HEK293 (cell line): Measurements from ENCODE around the gene OR51E1.

ENCODE experiments used
- CTCF ChIA-PET: fragments of 350-600 bp; formaldehyde crosslinking; extraction: SDS; loops from one replicate; lab custom pipeline; 2021; ENCODE audit warnings: antibody characterized with exemption; lab: Yijun Ruan, JAX
- POLR2A ChIA-PET: fragments of 300-600 bp; formaldehyde crosslinking; extraction: SDS; loops from one replicate; lab custom pipeline; 2020; ENCODE audit warnings: antibody characterized with exemption, inconsistent platforms; lab: Yijun Ruan, JAX
- H3K27ac ChIP-seq: fragments of 200-500 bp; sonication (Bioruptor generic); 2 replicates; pipeline ENCODE4 v1.5.1; 2014; ENCODE audit warnings: low read depth, low read length, control low read depth, inconsistent platforms; ENCODE audit errors: extremely low read depth
- H3K36me3 ChIP-seq, 2 experiments: fragments of 200-500 bp in 1 of 2; sonication (Bioruptor generic) in 1 of 2; 1 replicate in 1 of 2; 2 replicates in 1 of 2; pipeline ENCODE4 v1.5.1; 2014 to 2017; ENCODE audit warnings: inconsistent platforms in 2 of 2, low read length in 2 of 2; ENCODE audit not compliant: control insufficient read depth in 2 of 2, insufficient read depth in 1 of 2
- H3K4me1 ChIP-seq: fragments of 200-500 bp; sonication (Bioruptor generic); 2 replicates; pipeline ENCODE4 v1.5.1; 2014; ENCODE audit warnings: mild to moderate bottlenecking, low read length, inconsistent platforms; ENCODE audit not compliant: control insufficient read depth, insufficient read depth
- H3K4me3 ChIP-seq: 2 replicates; pipeline ENCODE4 v1.5.1; 2011; ENCODE audit warnings: low read depth, mild to moderate bottlenecking, control low read depth, low read length, moderate library complexity
- H3K9me3 ChIP-seq: fragments of 200-500 bp; sonication (Bioruptor generic); 2 replicates; pipeline ENCODE4 v1.5.1; 2014; ENCODE audit warnings: low read depth, low read length, inconsistent platforms; ENCODE audit not compliant: control insufficient read depth, insufficient read depth
- CTCF ChIP-seq: fragments of 450-650 bp; formaldehyde crosslinking; IDR thresholded peaks from 2 replicates; pipeline ENCODE4 v1.5.1; 2016; ENCODE audit warnings: missing biosample characterization, missing genetic modification characterization
- GLIS1 ChIP-seq: fragments of 450-650 bp; formaldehyde crosslinking; IDR thresholded peaks from 2 replicates; pipeline ENCODE4 v1.5.1; 2016; ENCODE audit warnings: missing biosample characterization, missing genetic modification characterization
- HOXD13 ChIP-seq: sonication (generic); formaldehyde crosslinking; IDR thresholded peaks from 2 replicates; pipeline ENCODE4 v1.8.0; 2022; ENCODE audit warnings: missing genetic modification reagents, borderline replicate concordance
- MZF1 ChIP-seq: fragments of 450-650 bp; formaldehyde crosslinking; IDR thresholded peaks from 2 replicates; pipeline ENCODE4 v1.5.1; 2017; ENCODE audit warnings: missing biosample characterization, missing genetic modification characterization, borderline replicate concordance
- PATZ1 ChIP-seq: fragments of 450-650 bp; formaldehyde crosslinking; IDR thresholded peaks from 2 replicates; pipeline ENCODE4 v1.5.1; 2016; ENCODE audit warnings: missing biosample characterization, missing genetic modification characterization
- PRDM6 ChIP-seq: fragments of 450-650 bp; formaldehyde crosslinking; IDR thresholded peaks from 2 replicates; pipeline ENCODE4 v1.5.1; 2017; ENCODE audit warnings: missing biosample characterization, missing genetic modification characterization
- SP2 ChIP-seq: fragments of 450-650 bp; formaldehyde crosslinking; IDR thresholded peaks from 2 replicates; pipeline ENCODE4 v1.5.1; 2016; ENCODE audit warnings: missing biosample characterization, missing genetic modification characterization
- SP7 ChIP-seq: fragments of 450-650 bp; formaldehyde crosslinking; IDR thresholded peaks from 2 replicates; pipeline ENCODE4 v1.5.1; 2016; ENCODE audit warnings: missing biosample characterization, missing genetic modification characterization
- TRIM28 ChIP-seq: IDR thresholded peaks from 2 replicates; pipeline ENCODE4 v1.6.1; 2011; ENCODE audit warnings: low read length, control low read depth, borderline replicate concordance
- ZBTB11 ChIP-seq: fragments of 450-650 bp; formaldehyde crosslinking; conservative IDR thresholded peaks from 2 replicates; pipeline ENCODE4 v1.5.1; 2016; ENCODE audit warnings: low read depth, missing biosample characterization, missing genetic modification characterization
- ZBTB17 ChIP-seq: fragments of 450-650 bp; formaldehyde crosslinking; IDR thresholded peaks from 2 replicates; pipeline ENCODE4 v1.5.1; 2016; ENCODE audit warnings: missing biosample characterization, missing genetic modification characterization
- ZNF221 ChIP-seq: fragments of 450-650 bp; formaldehyde crosslinking; IDR thresholded peaks from 2 replicates; pipeline ENCODE4 v1.5.1; 2017; ENCODE audit warnings: missing biosample characterization, missing genetic modification characterization, borderline replicate concordance
- ZNF423 ChIP-seq: fragments of 450-650 bp; formaldehyde crosslinking; IDR thresholded peaks from 2 replicates; pipeline ENCODE4 v1.5.1; 2016; ENCODE audit warnings: missing biosample characterization, missing genetic modification characterization
- ZNF555 ChIP-seq: fragments of 450-650 bp; formaldehyde crosslinking; conservative IDR thresholded peaks from 2 replicates; pipeline ENCODE4 v1.5.1; 2017; ENCODE audit warnings: missing biosample characterization, mild to moderate bottlenecking, missing genetic modification characterization, inconsistent platforms
- ZNF600 ChIP-seq: fragments of 450-650 bp; formaldehyde crosslinking; IDR thresholded peaks from 2 replicates; pipeline ENCODE4 v1.5.1; 2016; ENCODE audit warnings: missing biosample characterization, missing genetic modification characterization
- ZNF629 ChIP-seq: fragments of 450-650 bp; formaldehyde crosslinking; IDR thresholded peaks from 2 replicates; pipeline ENCODE4 v1.5.1; 2017; ENCODE audit warnings: missing biosample characterization, missing genetic modification characterization
- ZNF777 ChIP-seq: fragments of 450-650 bp; formaldehyde crosslinking; IDR thresholded peaks from 2 replicates; pipeline ENCODE4 v1.5.1; 2017; ENCODE audit warnings: missing biosample characterization, missing genetic modification characterization, borderline replicate concordance
- ZNF843 ChIP-seq: fragments of 450-650 bp; formaldehyde crosslinking; IDR thresholded peaks from 2 replicates; pipeline ENCODE4 v1.5.1; 2016; ENCODE audit warnings: missing biosample characterization, missing genetic modification characterization
- ZSCAN5A ChIP-seq: fragments of 450-650 bp; formaldehyde crosslinking; IDR thresholded peaks from 2 replicates; pipeline ENCODE4 v1.5.1; 2016; ENCODE audit warnings: missing biosample characterization, missing genetic modification characterization

OR51E1 gene

GRCh38 chr11:4654635-4655369 lies 11.0 kb downstream of the OR51E1 start:
- no peaks in the 10 kb centered on the region for H3K36me3 ChIP-seq
- H3K4me3 ChIP-seq = no peak overlapping the region
- H3K9me3 ChIP-seq = no peaks in the 10 kb centered on the region
- no peaks in the 10 kb centered on the region for H3K4me1 ChIP-seq
- TF ChIP-seq HOXD13 (CRISPR knock-in tag) (no peak), ZNF423 (no peak), CTCF (no peak), ZNF600 (tag by site-specific recombination) (no peak), ZNF221 (no peak), MZF1 (tag by site-specific recombination) (no peak), SP2 (tag by site-specific recombination) (no peak), ZBTB17 (no peak), ZNF843 (tag by site-specific recombination) (no peak), ZNF629 (tag by site-specific recombination) (no peak)
- ChIA-PET CTCF (interaction anchor here (0.6 to 0.7 kb wide), 2 partner anchors 10 to 103 kb away, joined by 3 read pairs; no protein-coding TSS in a partner anchor), POLR2A (no interaction called here)
- no peak overlapping the region for H3K27ac ChIP-seq

GRCh38 chr11:4658629-4659445 lies 15.1 kb downstream of the OR51E1 start:
- POLR2A ChIA-PET = no interaction called here
- H3K27ac ChIP-seq = no peak overlapping the region
- H3K9me3 ChIP-seq = no peaks in the 10 kb centered on the region
- no peaks in the 10 kb centered on the region for H3K36me3 ChIP-seq
- TF ChIP-seq TRIM28 = no peak
- TF ChIP-seq ZNF555 (tag by site-specific recombination) = no peak
- TF ChIP-seq ZNF777 (tag by site-specific recombination) = no peak
- no peak for TF ChIP-seq SP7 (tag by site-specific recombination)
- TF ChIP-seq ZSCAN5A (tag by site-specific recombination) = no peak
- no peaks in the 10 kb centered on the region for H3K4me1 ChIP-seq
- H3K4me3 ChIP-seq = no peak overlapping the region
- CTCF ChIA-PET = interaction anchor here (1.3 kb wide), 1 partner anchor 22 kb away, joined by 4 read pairs; the partner anchor contains the start of gene OR51D1

GRCh38 chr11:4662876-4663275 lies 19.1 kb downstream of the OR51E1 start:
- H3K4me1 ChIP-seq = no peaks in the 10 kb centered on the region
- POLR2A ChIA-PET = no interaction called here
- H3K27ac ChIP-seq = no peak overlapping the region
- peak; percentile 42; the same call in 1 of the 2 replicates for TF ChIP-seq GLIS1 (tag by site-specific recombination)
- no peak for TF ChIP-seq PATZ1 (tag by site-specific recombination)
- no peak for TF ChIP-seq ZBTB11 (tag by site-specific recombination)
- TF ChIP-seq PRDM6 = peak; percentile 65
- no peak overlapping the region for H3K4me3 ChIP-seq
- CTCF ChIA-PET = no interaction called here
- no peaks in the 10 kb centered on the region for H3K9me3 ChIP-seq
- no peaks in the 10 kb centered on the region for H3K36me3 ChIP-seq
